Measurements from ENCODE around the gene CNIH3. TPM values are rescaled to one million over a fixed set of nuclear protein-coding genes. Genes with fewer than 3 reads are reported as not detected.
"Not testable (repeated sequence)": the region's sequence is repeated elsewhere in the genome, so short reads cannot be mapped to it uniquely, and the experiment has no call there.

Gene CNIH3
- polyA plus RNA-seq, 3 donors: 1.6 to 3.1 (median 2.2) TPM

GRCh38 chr1:224700918-224701531 is 84.9 kb downstream of the CNIH3 start:
- 63 to 81% (median 80%) methylated on average over 4 of the region's 4 CpGs for WGBS, 3 donors

GRCh38 chr1:224703702-224704101 is 87.6 kb downstream of the CNIH3 start:
- no peak overlapping the region for H3K27ac ChIP-seq (ENCODE audit: low read depth, low read length)
- WGBS, 3 donors: 70 to 91% (median 88%) methylated on average over 7 of the region's 7 CpGs

More at GRCh38 chr1:224700918-224701531, 84.9 kb downstream of the CNIH3 start:
- no peak overlapping the region for H3K27ac ChIP-seq (ENCODE audit: low read depth, low read length)

GRCh38 chr1:224704107-224704735 is 88.1 kb downstream of the CNIH3 start:
- no peak overlapping the region for H3K27ac ChIP-seq (ENCODE audit: low read depth, low read length)
- WGBS, 3 donors: 81 to 89% (median 88%) methylated on average over 8 of the region's 8 CpGs

- WGBS, 3 donors: 74 to 79% (median 74%) methylated on average over 3 of the region's 3 CpGs
- no peak overlapping the region for H3K27ac ChIP-seq (ENCODE audit: low read depth, low read length)
Observed at GRCh38 chr1:224705578-224705977, 89.5 kb downstream of the CNIH3 start.

GRCh38 chr1:224707843-224708725 is 92.0 kb downstream of the CNIH3 start:
- WGBS, 3 donors: 58 to 80% (median 63%) methylated on average over 7 of the region's 7 CpGs
- no peak overlapping the region for H3K27ac ChIP-seq (ENCODE audit: low read depth, low read length)

GRCh38 chr1:224710196-224710595 is 94.1 kb downstream of the CNIH3 start:
- no peak overlapping the region for H3K27ac ChIP-seq (ENCODE audit: low read depth, low read length)
- WGBS, 3 donors: 72 to 77% (median 77%) methylated on average over 3 of the region's 3 CpGs

- whole genome bisulfite sequencing, 3 donors: 79 to 85% (median 79%) methylated on average over 4 of the region's 4 CpGs
- not testable (repeated sequence) for H3K27ac ChIP-seq (ENCODE audit: low read depth, low read length)
Observed at GRCh38 chr1:224711231-224711756, 95.2 kb downstream of the CNIH3 start.

- WGBS, 3 donors: 37 to 94% (median 91%) methylated on average over 3 of the region's 3 CpGs
- H3K27ac ChIP-seq (ENCODE audit: low read depth, low read length): no peak overlapping the region
Observed at GRCh38 chr1:224711876-224712275, 95.8 kb downstream of the CNIH3 start.

- WGBS, 3 donors: 89 to 91% (median 90%) methylated on average over 1 of the region's 1 CpG
- no peak overlapping the region for H3K27ac ChIP-seq (ENCODE audit: low read depth, low read length)
Observed at GRCh38 chr1:224713228-224713627, 97.1 kb downstream of the CNIH3 start.

GRCh38 chr1:224714553-224714952 is 98.4 kb downstream of the CNIH3 start:
- H3K27ac ChIP-seq (ENCODE audit: low read depth, low read length): no peak overlapping the region
- 73 to 96% (median 94%) methylated on average over 6 of the region's 6 CpGs for WGBS, 3 donors

GRCh38 chr1:224718470-224719053 is 102.4 kb downstream of the CNIH3 start:
- H3K27ac ChIP-seq (ENCODE audit: low read depth, low read length): no peak overlapping the region
- 71 to 88% (median 73%) methylated on average over 9 of the region's 9 CpGs for WGBS, 3 donors

GRCh38 chr1:224719716-224720115 is 103.6 kb downstream of the CNIH3 start:
- WGBS, 3 donors: 44 to 56% (median 52%) methylated on average over 4 of the region's 4 CpGs
- no peak overlapping the region for H3K27ac ChIP-seq (ENCODE audit: low read depth, low read length)

GRCh38 chr1:224720216-224720615 is 104.1 kb downstream of the CNIH3 start:
- 51 to 65% (median 62%) methylated on average over 5 of the region's 5 CpGs for WGBS, 3 donors

GRCh38 chr1:224721000-224721399 is 104.9 kb downstream of the CNIH3 start:
- WGBS, 3 donors: 89 to 95% (median 93%) methylated on average over 7 of the region's 7 CpGs
- H3K27ac ChIP-seq (ENCODE audit: low read depth, low read length): no peak overlapping the region

More at GRCh38 chr1:224720216-224720615, 104.1 kb downstream of the CNIH3 start:
- H3K27ac ChIP-seq (ENCODE audit: low read depth, low read length): no peak overlapping the region

GRCh38 chr1:224722838-224723237 is 106.7 kb downstream of the CNIH3 start:
- 65 to 73% (median 66%) methylated on average over 8 of the region's 8 CpGs for WGBS, 3 donors
- no peak overlapping the region for H3K27ac ChIP-seq (ENCODE audit: low read depth, low read length)

- WGBS, 3 donors: 92 to 97% (median 94%) methylated on average over 2 of the region's 2 CpGs
- H3K27ac ChIP-seq (ENCODE audit: low read depth, low read length): no peak overlapping the region
Observed at GRCh38 chr1:224724566-224724965, 108.4 kb downstream of the CNIH3 start.

GRCh38 chr1:224726441-224727182 is 110.5 kb downstream of the CNIH3 start:
- WGBS, 3 donors: 77 to 93% (median 79%) methylated on average over 10 of the region's 10 CpGs
- H3K27ac ChIP-seq (ENCODE audit: low read depth, low read length): no peak overlapping the region

Data from adipose tissue (tissue), 3 donors.